Measurements from ENCODE around the gene COBL. TPM values are rescaled to one million over a fixed set of nuclear protein-coding genes. Genes with fewer than 3 reads are reported as not detected.
"Not testable (repeated sequence)": the region's sequence is repeated elsewhere in the genome, so short reads cannot be mapped to it uniquely, and the experiment has no call there.

COBL gene
- total RNA-seq, 1 experiment from 2014 or later: 8.6 TPM

DNA sequence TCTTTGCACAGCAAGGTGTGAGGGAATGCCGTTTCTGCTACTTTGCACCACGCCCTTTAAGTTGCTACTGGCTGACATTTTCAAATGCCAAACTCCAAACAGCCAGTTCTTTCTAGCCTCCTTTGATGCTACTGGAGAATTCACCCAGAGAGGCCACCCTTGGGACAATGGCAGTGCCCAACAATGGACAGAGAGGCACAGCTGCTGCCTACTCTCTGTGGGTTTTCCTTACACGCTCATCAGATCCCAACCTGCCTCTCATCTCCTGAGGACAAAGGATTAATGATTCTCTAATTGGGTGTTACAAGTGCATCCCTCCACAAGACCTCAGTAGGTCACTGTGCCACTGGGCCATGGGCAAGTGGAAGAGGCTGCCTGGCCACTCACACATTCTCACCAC is 105.8 kb downstream of the COBL start:
- in situ Hi-C loops (cut with HindIII; ENCODE audit: low pct_unique_long_range_greater_than_20kb, low sequenced_read_pairs): no loop called here
- no peak for DNase-seq (ENCODE audit: low read depth, low spot score)

DNA sequence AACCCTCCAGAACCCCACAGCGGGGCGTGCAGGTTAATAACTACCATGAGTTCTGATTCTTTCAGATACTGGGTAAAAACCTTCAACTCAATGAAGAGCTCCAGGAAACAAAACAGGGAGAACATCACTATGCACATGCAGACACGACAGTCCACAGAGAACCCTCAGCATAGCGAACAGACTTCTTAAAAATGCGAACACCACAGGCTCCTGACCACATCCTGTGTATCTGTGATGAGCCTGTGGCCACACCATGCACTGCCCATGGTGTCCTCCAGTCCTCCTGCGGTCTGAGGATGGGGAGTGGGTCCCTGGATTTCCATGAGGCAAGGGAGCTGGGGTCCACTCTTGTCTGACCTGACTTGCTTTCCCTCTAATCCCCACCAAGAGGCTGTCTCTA is 107.2 kb downstream of the COBL start:
- in situ Hi-C loops (cut with HindIII; ENCODE audit: low pct_unique_long_range_greater_than_20kb, low sequenced_read_pairs): no loop called here
- DNase-seq (ENCODE audit: low read depth, low spot score): no peak

GRCh38 chr7:51208125-51208524 is 108.5 kb downstream of the COBL start:
- in situ Hi-C loops (cut with HindIII; ENCODE audit: low pct_unique_long_range_greater_than_20kb, low sequenced_read_pairs): not testable (repeated sequence)

GRCh38 chr7:51198654-51199053 is 118.0 kb downstream of the COBL start:
- DNase-seq (ENCODE audit: low read depth, low spot score): no peak
- in situ Hi-C loops (cut with HindIII; ENCODE audit: low pct_unique_long_range_greater_than_20kb, low sequenced_read_pairs): no loop called here

More at GRCh38 chr7:51208125-51208524, 108.5 kb downstream of the COBL start:
- DNase-seq (ENCODE audit: low read depth, low spot score): not testable (repeated sequence)

- in situ Hi-C loops (cut with HindIII; ENCODE audit: low pct_unique_long_range_greater_than_20kb, low sequenced_read_pairs): no loop called here
- DNase-seq (ENCODE audit: low read depth, low spot score): no peak
These were observed 125.6 kb downstream of the COBL start for GRCh38 chr7:51190969-51191368.

- in situ Hi-C loops (cut with HindIII; ENCODE audit: low pct_unique_long_range_greater_than_20kb, low sequenced_read_pairs): no loop called here
- no peak for DNase-seq (ENCODE audit: low read depth, low spot score)
These were observed 126.8 kb downstream of the COBL start for GRCh38 chr7:51189777-51190176.

DNA sequence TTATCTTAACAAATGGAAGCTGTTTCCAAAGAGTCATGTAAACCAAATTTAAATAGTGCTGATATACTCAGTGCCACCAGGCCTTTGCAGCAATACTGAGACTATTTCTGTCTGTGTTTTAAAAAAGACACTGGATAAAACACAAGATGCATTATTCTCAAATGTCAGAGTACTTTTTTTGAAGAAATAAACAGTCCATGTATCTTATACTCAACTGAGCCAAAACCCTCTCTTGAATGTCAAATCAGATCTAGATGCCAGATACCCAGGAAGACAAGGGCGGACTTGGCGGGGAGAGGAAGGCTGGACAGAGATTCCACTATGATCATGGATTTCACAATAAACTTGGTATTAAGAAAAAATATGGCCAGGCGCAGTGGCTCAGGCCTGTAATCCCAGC is 127.6 kb downstream of the COBL start:
- in situ Hi-C loops (cut with HindIII; ENCODE audit: low pct_unique_long_range_greater_than_20kb, low sequenced_read_pairs): no loop called here
- DNase-seq (ENCODE audit: low read depth, low spot score): peak; percentile 71

DNA sequence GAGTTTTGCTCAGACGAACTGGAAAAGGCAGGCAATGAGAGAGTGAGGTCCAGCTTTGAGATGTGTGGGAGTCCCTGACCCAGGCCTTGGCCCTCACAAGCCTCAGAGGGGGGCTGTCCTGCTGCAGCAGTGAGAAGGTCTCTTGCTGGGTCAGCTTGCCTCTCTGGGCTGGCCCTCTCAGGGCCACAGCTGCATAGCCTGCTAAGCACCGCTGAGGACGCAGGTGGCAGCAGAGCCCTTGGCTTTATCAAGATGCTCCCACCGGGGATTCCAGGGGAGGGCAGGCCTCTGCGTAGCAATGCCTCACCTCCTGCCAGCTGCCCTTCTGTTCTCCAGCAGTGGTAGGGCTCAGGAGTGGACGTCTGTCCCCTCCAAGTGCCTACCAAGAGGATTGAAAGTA is 128.7 kb downstream of the COBL start:
- DNase-seq (ENCODE audit: low read depth, low spot score): peak; percentile 63
- in situ Hi-C loops (cut with HindIII; ENCODE audit: low pct_unique_long_range_greater_than_20kb, low sequenced_read_pairs): no loop called here

- no peak for DNase-seq (ENCODE audit: low read depth, low spot score)
- in situ Hi-C loops (cut with HindIII; ENCODE audit: low pct_unique_long_range_greater_than_20kb, low sequenced_read_pairs): no loop called here
These were observed 130.1 kb downstream of the COBL start for GRCh38 chr7:51186531-51186930.

GRCh38 chr7:51182636-51183166 is 133.9 kb downstream of the COBL start:
- in situ Hi-C loops (cut with HindIII; ENCODE audit: low pct_unique_long_range_greater_than_20kb, low sequenced_read_pairs): no loop called here
- DNase-seq (ENCODE audit: low read depth, low spot score): no peak

GRCh38 chr7:51180092-51180491 is 136.5 kb downstream of the COBL start:
- DNase-seq (ENCODE audit: low read depth, low spot score): no peak
- in situ Hi-C loops (cut with HindIII; ENCODE audit: low pct_unique_long_range_greater_than_20kb, low sequenced_read_pairs): no loop called here

DNA sequence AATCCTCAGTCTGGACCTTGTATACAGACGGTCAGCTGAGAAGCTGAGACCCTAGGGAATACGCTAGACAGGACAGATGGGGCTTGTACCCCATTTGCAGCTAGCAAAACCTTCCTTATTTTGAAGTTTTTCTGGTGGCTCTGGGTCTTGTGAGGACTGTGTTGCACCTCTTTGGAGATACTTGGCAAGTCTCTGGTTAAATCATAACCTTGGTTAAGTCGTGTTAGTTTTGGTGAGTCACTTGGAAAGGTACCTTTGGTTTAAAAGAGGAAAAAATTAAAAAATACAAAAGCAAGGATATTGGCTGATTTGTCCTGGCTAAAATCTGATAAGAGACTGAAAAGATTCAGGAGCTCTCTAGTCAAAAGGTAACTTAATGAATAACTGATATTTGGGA is 140.6 kb downstream of the COBL start:
- DNase-seq (ENCODE audit: low read depth, low spot score): no peak
- in situ Hi-C loops (cut with HindIII; ENCODE audit: low pct_unique_long_range_greater_than_20kb, low sequenced_read_pairs): no loop called here

DNA sequence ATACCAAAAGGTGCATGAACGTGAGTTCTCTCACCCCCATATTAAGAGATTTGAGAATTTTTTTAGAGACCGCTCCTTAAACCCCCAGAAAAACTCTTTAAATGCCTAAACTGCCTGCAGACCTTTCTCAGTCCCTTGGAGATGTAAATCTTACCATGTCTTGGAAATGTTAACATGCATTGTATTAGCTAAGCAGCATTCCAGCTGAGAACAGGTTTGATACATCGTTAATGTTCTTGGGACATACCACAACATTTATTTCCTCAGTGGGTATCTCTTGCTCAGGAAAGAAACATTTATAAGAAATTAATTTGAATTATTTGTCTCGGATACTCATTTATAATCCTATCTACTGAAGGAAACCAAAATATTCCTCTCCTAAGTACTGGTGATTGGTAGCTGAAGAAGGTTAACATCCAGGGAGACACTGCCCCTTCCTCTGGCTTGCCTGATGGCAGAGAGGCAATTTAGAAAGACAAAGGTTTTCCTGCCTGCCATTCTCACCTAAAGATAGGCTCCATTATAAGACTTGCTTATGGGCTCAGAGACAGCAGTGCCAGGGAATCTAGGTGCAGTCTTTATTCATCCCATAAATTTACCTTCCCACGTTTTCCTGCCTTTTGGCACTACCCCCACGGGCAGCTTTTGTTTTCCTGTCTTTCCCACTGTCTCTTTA is 141.2 kb downstream of the COBL start:
- in situ Hi-C loops (cut with HindIII; ENCODE audit: low pct_unique_long_range_greater_than_20kb, low sequenced_read_pairs): no loop called here
- DNase-seq (ENCODE audit: low read depth, low spot score): no peak

DNA sequence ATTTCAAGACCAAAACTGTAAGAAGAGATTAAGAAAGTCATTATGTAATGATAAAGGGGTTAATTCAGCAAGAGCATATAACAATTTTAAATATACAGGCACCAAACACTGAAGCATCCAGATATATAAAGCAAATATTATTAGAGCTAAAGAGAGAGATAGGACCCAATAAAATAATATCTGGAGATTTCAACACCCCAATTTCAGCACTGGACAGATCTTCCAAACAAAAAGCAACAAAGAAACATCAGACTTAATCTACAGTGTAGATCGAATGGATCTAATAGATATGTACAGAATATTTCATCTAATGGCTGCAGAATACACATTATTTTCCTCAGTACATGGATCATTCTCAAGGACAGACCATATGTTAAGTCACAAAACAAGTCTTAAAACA is 151.3 kb downstream of the COBL start:
- in situ Hi-C loops (cut with HindIII; ENCODE audit: low pct_unique_long_range_greater_than_20kb, low sequenced_read_pairs): no loop called here

DNA sequence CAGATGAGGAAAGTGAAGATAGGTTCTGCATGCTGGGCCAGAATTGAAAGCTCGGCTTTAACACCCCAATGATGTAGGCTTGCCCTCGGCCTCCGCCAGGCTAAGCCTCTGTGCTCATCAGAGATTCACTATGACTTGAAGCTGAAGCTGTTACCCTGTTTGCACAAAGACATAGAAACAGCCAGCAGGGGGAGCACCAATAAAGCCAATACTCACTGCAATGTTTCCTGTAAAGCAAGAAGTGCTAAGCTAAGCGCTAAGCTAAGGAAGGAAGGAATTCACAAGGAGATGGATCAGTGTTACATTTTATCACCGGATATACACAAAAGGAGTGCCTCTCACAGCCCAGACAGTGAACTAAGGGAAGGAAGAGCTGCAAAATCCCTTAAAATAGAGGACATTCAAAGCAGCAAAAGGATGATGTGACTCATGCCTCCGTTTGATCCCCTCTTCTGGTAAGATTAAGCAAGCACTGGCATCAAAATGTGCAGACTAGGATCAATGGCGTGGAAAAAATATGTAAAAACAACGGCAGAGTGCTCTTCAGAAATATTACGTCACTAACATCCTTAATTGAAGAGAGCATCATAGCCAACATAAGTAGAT is 153.8 kb downstream of the COBL start:
- DNase-seq (ENCODE audit: low read depth, low spot score): peak; percentile 97
- in situ Hi-C loops (cut with HindIII; ENCODE audit: low pct_unique_long_range_greater_than_20kb, low sequenced_read_pairs): no loop called here

More for the DNA sequence above, 151.3 kb downstream of the COBL start:
- no peak for DNase-seq (ENCODE audit: low read depth, low spot score)

DNA sequence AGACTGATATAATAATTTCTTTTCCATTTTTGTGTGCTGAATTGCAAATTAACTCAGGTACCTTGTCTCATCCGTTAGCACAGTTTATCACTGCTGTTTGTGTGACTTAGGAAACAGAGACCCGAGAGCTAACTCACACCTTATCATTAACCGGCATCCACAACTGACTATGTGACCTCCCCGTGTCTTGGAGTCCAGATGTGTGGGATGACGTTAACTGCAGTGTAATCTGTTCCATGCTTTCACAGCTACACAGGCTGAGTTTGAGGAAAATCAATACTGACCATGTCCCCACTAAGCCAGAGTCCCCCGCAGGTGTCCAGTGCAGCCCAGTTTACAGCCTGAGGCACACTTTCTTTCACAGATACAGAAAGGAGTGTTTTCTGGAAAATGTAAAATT is 154.7 kb downstream of the COBL start:
- DNase-seq (ENCODE audit: low read depth, low spot score): no peak
- in situ Hi-C loops (cut with HindIII; ENCODE audit: low pct_unique_long_range_greater_than_20kb, low sequenced_read_pairs): no loop called here

- in situ Hi-C loops (cut with HindIII; ENCODE audit: low pct_unique_long_range_greater_than_20kb, low sequenced_read_pairs): no loop called here
- peak; percentile 86 for DNase-seq (ENCODE audit: low read depth, low spot score)
These were observed 155.5 kb downstream of the COBL start for GRCh38 chr7:51160990-51161615.

DNA sequence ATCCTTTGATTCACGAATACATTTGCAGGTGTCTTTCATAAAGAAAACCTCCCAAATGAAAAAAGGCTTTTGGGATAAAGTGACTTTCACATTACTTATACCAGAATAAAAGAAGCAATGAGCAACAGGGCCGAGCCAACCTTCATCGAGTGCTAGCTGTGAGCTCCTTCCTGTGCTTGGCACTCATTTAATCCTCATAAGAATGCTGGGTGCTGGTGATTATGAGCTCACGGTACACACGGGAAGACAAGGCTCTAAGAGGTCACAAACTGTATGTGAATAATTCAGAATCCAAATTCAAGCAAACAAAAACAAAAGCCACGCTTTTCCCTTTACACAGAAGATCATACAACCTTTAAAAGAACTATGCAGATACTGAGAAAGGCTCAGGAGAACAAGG is 156.2 kb downstream of the COBL start:
- no peak for DNase-seq (ENCODE audit: low read depth, low spot score)
- in situ Hi-C loops (cut with HindIII; ENCODE audit: low pct_unique_long_range_greater_than_20kb, low sequenced_read_pairs): no loop called here

All from SK-MEL-5 (cell line).